Natural killer cell treated with Interleukin-12 subunit alpha and Interleukin-12 subunit beta and Interleukin-15 and Interleukin-18, amount 100 ng/mL, for 72 hours (primary cell): ENCODE results near the gene FAM163B. TPM values are rescaled to one million over a fixed set of nuclear protein-coding genes. Genes with fewer than 3 reads are reported as not detected.

ENCODE experiments used
- ATAC-seq, 2 donors: fragments of 150-1000 bp; cut with Tn5 transposase in 1 of 2; sonication (Bioruptor Pico), chemical (Tn5 transposase) in 1 of 2; 2 replicates each; pipeline ENCODE4 v1.10.0; 2021
- DNase-seq: peaks from one replicate; pipeline ENCODE4 v3.0.0; 2022; ENCODE audit warnings: low spot score
- H3K27ac Mint-ChIP-seq, 2 donors: 1 replicate in 1 of 2; 2 replicates in 1 of 2; pipeline ENCODE4 v1.8.0; 2022; ENCODE audit warnings: mixed read lengths in 2 of 2, mild to moderate bottlenecking in 1 of 2, moderate library complexity in 1 of 2
- H3K27me3 Mint-ChIP-seq, 2 donors: 1 replicate in 1 of 2; 2 replicates in 1 of 2; pipeline ENCODE4 v1.8.0; 2022; ENCODE audit warnings: mixed read lengths in 2 of 2
- H3K36me3 Mint-ChIP-seq: one replicate; pipeline ENCODE4 v1.8.0; 2022; ENCODE audit warnings: mixed read lengths
- H3K4me1 Mint-ChIP-seq, 2 donors: 1 replicate in 1 of 2; 2 replicates in 1 of 2; pipeline ENCODE4 v1.8.0; 2022; ENCODE audit warnings: low read depth in 2 of 2, mixed read lengths in 2 of 2, mild to moderate bottlenecking in 1 of 2
- H3K4me3 Mint-ChIP-seq: one replicate; pipeline ENCODE4 v1.8.0; 2022; ENCODE audit warnings: mixed read lengths
- H3K9me3 Mint-ChIP-seq: 2 replicates; pipeline ENCODE4 v1.8.0; 2022; ENCODE audit warnings: mixed read lengths
- total RNA-seq, 2 donors: library from RNA; stranded (reverse); gene quantifications; one replicate each; pipeline ENCODE4 v1.2.3, GENCODE V29; 2022

FAM163B gene
- total RNA-seq, 2 donors from 2014 or later, result not detected

DNA sequence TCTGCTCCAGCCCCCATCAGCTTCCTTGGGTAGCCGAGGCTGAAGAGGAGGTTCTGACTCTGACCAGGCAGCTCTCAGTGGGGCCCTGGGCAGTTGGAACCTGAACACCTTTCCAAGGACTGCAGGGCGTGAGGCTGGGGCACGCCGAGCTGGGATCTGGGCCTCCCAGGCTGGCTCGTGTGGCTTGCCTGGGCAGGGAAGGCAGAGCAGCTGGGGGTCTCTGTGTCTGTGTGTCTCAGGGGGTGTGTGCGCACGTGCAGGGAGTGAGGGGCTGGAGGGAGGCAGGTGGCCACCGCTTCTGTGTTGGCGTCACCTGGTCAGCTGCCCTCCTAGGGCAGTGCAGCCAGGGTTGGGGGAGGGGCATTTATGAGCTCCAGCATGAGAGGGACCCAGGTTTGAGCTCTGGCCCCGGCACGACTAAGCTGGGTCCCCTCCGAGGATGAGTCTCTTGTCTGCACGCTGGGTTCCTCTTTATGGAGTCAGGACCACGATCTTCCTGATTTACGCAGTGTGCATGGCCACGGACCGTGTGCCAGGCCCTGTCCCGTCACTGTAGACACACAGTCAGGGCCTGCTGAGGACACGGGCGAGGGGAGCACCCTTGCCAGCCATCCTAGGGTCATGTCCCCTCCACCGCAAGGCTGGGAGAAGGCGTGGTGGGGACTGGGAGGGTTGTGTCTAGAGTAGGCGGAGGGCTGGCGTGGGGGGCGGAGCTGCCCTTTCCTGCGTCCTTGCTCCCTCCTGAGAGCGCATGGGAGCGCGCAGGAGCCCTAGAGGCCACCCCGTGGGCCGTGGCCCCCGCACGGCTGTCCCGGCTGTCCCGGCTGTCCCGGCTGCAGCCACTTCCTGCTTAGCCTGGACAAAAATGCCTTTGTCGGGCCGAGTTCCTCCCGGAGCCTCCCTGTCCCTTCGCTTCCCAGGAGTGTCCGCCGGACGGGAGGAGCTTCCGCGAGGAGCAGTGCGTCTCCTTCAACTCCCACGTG, 70.0 kb downstream of the FAM163B start:
- Mint-ChIP-seq H3K4me3 (no peak overlapping the region), H3K27me3 (peaks cover 0 to 10% of the 10 kb centered on the region in 2 donors), H3K36me3 (no peaks in the 10 kb centered on the region), H3K27ac (no peak overlapping the region), H3K9me3 (no peaks in the 10 kb centered on the region), H3K4me1 (peaks cover 0 to 2% of the 10 kb centered on the region in 2 donors)
- DNase-seq, result no peak
- ATAC-seq, result no peak

DNA sequence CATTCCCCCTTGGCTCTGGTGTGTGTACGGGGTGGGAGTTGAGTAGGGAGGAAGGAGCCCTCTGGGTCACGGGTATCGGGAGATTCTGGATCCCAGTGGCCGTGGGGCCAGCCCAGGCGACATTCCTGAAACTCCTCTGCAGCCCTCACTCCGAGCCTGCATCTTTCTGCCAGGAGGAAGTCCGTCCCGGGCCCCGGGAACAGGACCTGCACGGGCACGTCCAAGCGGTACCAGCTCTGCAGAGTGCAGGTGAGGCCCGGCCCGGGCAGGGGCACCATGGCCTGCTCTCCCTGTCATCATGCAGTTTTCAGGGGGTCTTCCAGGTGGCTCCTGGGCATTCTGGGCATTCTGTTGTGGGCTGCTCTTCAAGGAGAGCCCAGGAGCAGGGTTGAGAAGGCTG, 71.0 kb downstream of the FAM163B start:
- Mint-ChIP-seq H3K36me3 (no peaks in the 10 kb centered on the region), H3K4me3 (no peak overlapping the region), H3K4me1 (peaks cover 0 to 2% of the 10 kb centered on the region in 2 donors), H3K27me3 (peaks cover 7 to 15% of the 10 kb centered on the region in 2 donors), H3K27ac (no peak overlapping the region), H3K9me3 (no peaks in the 10 kb centered on the region)
- DNase-seq, result no peak
- ATAC-seq, result no peak

DNA sequence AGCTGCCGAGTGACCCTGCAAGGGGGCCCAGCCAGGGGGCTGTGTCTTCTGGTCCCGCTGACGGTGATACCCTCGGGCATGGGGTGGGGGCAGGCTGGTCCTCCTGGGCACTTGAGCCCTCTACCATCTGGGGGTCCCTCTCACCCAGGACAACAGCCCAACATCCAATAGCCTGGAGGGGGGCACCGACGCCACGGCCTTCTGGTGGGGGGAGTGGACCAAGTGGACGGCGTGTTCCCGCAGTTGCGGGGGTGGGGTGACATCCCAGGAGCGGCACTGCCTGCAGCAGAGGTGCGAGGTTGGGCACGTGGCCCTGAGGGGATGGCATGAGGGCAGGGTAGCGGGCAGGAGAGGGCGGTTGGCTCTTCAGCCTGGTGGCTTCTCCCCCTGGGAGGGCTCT, 71.9 kb downstream of the FAM163B start:
- ATAC-seq (no peak), DNase-seq (no peak)
- Mint-ChIP-seq H3K36me3 (no peaks in the 10 kb centered on the region), H3K9me3 (no peaks in the 10 kb centered on the region), H3K4me3 (no peak overlapping the region), H3K4me1 (peaks cover 0 to 2% of the 10 kb centered on the region in 2 donors), H3K27me3 (peaks cover 7 to 15% of the 10 kb centered on the region in 2 donors), H3K27ac (no peak overlapping the region)

DNA sequence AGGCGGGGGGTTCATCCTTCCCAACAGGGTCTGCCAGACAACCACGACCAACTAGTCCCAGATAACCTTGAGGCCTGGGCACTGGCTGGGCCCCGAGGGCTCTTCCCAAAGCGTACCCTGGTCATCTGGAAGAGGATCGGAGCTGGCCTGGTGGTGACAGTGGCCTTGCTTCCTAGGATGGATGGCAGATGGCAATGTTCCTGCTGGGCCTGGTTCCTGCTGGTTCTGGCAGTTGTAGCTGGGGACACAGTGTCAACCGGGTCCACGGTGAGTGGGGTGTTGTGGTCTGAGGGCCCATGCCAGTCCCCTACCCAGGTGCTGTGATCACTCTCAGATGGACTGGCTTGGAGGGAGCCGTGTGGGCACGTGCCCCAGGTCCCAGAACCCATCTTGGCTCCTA, 72.7 kb downstream of the FAM163B start:
- no peaks in the 10 kb centered on the region for H3K9me3 Mint-ChIP-seq
- H3K4me3 Mint-ChIP-seq, result no peak overlapping the region
- DNase-seq (no peak), ATAC-seq (no peak)
- no peak overlapping the region for H3K27ac Mint-ChIP-seq
- peaks cover 7 to 15% of the 10 kb centered on the region in 2 donors for H3K27me3 Mint-ChIP-seq
- no peaks in the 10 kb centered on the region for H3K36me3 Mint-ChIP-seq
- peaks cover 0 to 2% of the 10 kb centered on the region in 2 donors for H3K4me1 Mint-ChIP-seq

DNA sequence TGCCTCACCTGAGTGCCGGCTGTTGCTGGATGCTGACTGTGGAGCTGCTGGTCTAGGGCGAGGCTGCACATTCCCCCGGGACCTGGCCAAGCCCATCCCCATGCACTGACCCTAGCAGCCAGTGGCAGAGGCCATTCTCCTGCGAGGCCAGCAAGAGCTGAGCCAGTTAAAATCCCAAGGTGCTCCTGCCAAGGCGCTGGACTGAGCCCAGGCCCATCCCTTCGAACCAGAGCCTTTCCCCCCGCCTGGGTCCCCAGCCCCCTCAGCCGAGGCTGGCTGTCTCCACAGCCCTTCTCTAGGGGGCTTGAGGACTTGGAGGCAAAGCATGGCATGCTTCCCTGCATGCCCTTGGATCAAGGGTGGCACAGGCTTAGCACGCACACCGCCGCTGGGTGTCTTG, 73.1 kb downstream of the FAM163B start:
- peaks cover 7 to 15% of the 10 kb centered on the region in 2 donors for H3K27me3 Mint-ChIP-seq
- no peak for DNase-seq
- ATAC-seq, result no peak
- no peak overlapping the region for H3K4me3 Mint-ChIP-seq
- peaks cover 0 to 2% of the 10 kb centered on the region in 2 donors for H3K4me1 Mint-ChIP-seq
- no peaks in the 10 kb centered on the region for H3K36me3 Mint-ChIP-seq
- H3K9me3 Mint-ChIP-seq, result no peaks in the 10 kb centered on the region
- no peak overlapping the region for H3K27ac Mint-ChIP-seq

DNA sequence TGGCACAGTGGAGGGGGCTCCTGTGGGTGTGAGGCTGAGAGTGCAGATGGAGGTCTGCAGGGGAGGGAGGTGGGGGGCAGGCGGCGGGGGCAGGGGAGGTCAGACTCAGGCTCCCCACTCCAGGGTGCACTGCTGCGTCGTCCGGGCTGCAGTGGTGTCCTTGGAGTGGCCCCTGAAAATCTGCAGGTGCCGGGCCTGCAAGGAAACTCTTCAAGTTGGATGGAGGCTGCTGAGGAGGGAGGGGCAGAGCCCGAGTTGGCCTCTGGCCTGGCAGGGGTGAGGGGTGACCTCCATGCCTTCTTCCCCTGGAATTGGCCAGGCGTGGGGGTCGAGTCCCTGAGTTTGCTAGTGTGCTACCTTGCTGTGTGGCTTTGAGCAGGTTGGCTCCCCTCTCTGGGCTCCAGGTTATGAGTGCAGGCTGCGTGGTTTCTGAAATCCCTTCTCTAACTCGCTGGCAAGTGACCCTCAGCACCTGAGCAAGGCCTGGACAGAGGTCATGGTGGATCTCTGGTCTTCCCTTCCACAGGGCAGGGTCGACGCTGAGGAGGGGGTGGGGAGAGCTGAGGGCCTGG, 73.8 kb downstream of the FAM163B start:
- no peak for ATAC-seq
- Mint-ChIP-seq H3K4me3 (no peak overlapping the region), H3K9me3 (no peaks in the 10 kb centered on the region), H3K27ac (no peak overlapping the region), H3K27me3 (peaks cover 7 to 13% of the 10 kb centered on the region in 2 donors), H3K4me1 (peaks cover 0 to 2% of the 10 kb centered on the region in 2 donors), H3K36me3 (no peaks in the 10 kb centered on the region)
- DNase-seq, result no peak

DNA sequence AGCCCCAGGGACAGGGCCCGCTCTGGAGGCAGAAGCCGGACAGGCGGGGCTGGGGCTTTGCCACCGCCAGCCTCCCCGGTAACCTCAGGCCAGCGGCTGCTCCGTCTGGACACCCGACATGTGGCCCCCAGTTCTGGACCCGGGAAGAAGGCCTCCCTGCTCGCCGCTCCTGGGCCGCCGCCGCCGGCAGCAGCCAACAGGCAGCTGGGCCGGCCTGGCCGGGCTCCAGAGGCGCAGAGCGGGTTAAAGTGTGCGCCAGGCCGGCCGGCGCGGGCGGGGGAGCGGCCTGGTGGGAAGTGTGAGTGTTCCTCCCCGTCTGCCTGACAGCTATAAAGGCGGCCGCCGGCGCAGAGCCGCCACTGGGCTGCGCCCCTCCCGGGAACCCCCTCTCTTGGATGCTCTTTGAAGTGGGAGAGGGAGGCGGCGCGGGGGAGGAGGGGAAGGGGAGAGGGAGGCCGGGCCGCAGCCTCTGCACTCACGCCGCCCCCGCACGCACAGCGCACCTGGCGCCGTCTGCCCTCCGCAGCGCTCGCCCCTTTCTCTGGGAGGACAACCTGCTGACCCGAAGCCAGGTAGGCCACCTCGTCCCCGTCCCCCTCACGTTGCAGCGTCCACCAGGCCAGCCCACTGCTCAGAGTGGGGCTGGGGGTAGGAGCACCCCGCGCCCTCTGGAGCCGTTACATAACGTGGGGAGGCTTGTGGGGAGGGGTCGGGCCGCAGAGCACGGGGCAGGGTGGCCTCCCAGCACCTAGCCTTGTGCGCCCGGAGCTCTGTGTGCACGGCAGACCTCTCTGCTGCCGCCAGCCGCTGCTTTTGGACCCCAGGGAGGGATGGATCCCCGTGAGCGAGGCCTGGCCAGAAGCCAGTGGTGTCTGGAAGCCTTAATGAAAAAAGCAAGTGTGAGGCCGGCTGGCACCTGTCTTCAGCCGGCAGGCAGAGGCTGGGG, 74.6 kb downstream of the FAM163B start, which contains the start of gene ADAMTSL2:
Gene ADAMTSL2, plus strand, starts transcription at position 359 of the 946 bp plus-strand sequence. CDS start 2,009 bp downstream, outside the sequence.
- ATAC-seq, result no peak
- no peak within 1 kb of the TSS for H3K4me3 Mint-ChIP-seq

DNA sequence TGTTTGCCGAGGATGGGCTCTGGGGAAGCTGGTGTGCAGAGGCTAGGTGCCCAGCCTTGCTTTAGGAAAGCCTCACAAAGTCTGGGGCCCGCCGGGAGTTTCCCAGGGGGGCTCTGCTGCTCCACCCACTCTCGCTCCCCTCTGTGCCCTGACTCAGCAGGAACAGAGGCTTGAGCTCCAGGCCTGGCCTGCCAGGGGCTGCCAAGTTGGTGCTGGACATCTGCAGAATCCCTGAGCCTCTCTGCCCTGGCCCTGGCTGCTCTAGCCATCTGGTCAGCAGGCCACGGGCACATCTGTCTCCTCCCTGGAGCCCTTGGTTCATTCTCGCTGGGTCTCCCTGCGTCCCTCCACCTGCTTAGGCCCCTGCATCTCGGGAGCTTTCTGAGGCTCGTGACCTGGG, 75.3 kb downstream of the FAM163B start:
- Mint-ChIP-seq H3K9me3 (no peaks in the 10 kb centered on the region), H3K36me3 (no peaks in the 10 kb centered on the region), H3K4me3 (no peak overlapping the region), H3K4me1 (no peaks in the 10 kb centered on the region), H3K27ac (no peak overlapping the region), H3K27me3 (peaks cover 7 to 8% of the 10 kb centered on the region in 2 donors)
- DNase-seq (no peak), ATAC-seq (no peak)

More for the DNA sequence above, 74.6 kb downstream of the FAM163B start, which contains the start of gene ADAMTSL2:
- no peaks in the 10 kb centered on the region for H3K36me3 Mint-ChIP-seq
- peaks cover 7 to 13% of the 10 kb centered on the region in 2 donors for H3K27me3 Mint-ChIP-seq
- no peak within 1 kb of the TSS for H3K27ac Mint-ChIP-seq
- H3K9me3 Mint-ChIP-seq, result no peaks in the 10 kb centered on the region
- no peak for DNase-seq
- H3K4me1 Mint-ChIP-seq, result peaks cover 0 to 2% of the 10 kb centered on the region in 2 donors

DNA sequence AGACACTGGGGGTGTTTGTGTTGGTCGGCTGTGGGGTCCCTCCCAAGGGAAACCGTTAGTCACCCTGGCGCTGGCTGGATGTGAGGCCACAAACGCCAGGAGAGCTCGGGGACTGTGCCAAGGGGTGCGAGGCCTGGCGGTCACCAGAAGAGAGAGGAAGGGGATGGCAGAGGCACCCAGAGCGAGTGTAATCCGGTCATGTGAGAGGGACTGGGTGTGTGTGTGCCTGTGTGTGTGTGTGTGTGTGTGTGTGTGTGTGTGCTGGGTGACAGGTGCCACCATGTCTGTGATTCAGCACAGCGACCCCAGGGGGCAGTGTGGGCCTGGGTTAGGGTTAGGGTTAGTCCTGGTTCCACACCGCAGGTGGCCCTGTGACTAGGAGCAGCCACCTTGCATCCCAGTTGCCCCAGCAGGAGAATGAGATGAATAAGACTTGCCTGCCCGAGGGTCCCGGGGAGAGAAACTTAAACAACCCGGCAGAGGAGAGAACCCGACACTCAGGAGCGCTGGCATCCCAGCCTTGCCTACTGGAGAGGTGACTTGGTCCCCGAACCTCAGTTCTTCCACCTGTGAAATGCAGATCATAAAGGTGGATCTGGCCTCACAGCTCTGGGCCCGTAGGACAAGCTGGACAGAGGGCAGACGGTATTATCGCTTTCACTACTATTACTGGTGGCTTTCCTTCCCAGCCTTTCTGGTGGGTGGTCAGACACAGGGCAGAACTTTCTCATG, 76.1 kb downstream of the FAM163B start:
- Mint-ChIP-seq H3K4me3 (no peak overlapping the region), H3K27ac (no peak overlapping the region), H3K27me3 (peaks cover 7 to 8% of the 10 kb centered on the region in 2 donors), H3K4me1 (no peaks in the 10 kb centered on the region), H3K36me3 (no peaks in the 10 kb centered on the region), H3K9me3 (no peaks in the 10 kb centered on the region)
- DNase-seq, result peak; percentile 73
- ATAC-seq, result peak; percentile 32 to 67

DNA sequence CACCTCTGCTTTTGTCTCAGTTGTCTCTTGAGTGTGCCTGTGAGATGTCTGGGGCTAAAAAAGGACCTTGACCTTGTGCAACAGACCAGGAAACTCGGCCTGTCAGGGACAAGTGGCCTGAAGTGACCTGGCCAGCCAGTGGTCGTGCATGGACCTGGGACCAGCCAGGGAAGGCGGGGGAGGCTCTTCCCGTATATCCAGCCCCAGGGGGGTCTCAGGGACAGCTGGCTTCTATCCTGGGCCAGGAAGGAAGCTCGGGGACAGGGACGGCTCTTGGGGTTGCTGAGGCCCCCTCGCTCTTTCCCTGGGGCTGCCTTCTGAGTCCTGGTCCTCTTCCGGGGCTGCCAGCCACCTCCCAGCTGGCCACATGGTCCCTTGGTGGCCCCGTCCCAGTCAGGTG, 77.9 kb downstream of the FAM163B start:
- ATAC-seq, result no peak
- H3K9me3 Mint-ChIP-seq, result no peaks in the 10 kb centered on the region
- H3K27ac Mint-ChIP-seq, result no peak overlapping the region
- H3K4me1 Mint-ChIP-seq, result no peaks in the 10 kb centered on the region
- no peaks in the 10 kb centered on the region for H3K36me3 Mint-ChIP-seq
- peaks cover 10 to 12% of the 10 kb centered on the region in 2 donors for H3K27me3 Mint-ChIP-seq
- no peak for DNase-seq
- no peak overlapping the region for H3K4me3 Mint-ChIP-seq

DNA sequence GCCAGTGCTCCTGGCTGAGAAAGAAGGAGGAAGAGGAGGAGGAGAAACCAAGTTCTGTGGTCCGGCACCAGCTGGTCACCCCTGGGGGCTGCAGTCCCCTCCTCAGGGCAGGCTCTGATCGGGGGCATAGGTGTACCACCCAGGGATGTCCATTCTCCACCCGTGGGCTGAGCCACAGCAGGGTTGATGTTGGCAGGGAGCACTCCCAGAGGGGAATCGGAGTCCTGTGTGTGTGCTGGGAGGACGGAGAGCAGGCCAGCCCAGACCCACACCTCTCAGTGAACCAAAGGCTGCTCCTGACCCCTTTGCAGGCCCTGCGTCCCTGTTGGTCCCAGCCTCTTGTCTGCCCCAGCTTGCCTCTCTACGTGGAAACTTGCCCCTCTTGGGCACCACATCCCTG, 79.3 kb downstream of the FAM163B start:
- H3K4me1 Mint-ChIP-seq, result no peaks in the 10 kb centered on the region
- no peak for ATAC-seq

DNA sequence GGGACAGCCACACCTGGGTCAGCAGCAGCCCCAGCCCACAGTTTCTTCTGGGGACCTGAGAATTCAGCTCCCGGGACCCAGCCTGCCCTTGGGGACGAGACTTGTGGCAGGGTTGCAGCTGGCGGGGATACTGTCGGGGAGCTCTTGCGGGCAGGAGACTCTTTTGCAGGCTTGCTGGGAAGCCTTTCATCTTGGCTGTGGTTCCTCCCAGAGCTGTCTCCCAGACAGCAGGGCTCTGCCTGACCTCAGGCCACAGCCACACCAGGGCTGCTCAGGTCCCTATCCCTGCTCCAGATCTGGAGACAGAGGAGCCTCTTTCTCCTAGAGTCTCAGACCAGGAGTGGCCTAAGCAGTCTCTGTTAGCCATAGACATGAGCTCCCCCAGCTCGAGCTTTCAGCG, 79.7 kb downstream of the FAM163B start:
- no peak overlapping the region for H3K4me3 Mint-ChIP-seq
- no peaks in the 10 kb centered on the region for H3K9me3 Mint-ChIP-seq
- no peak overlapping the region for H3K27ac Mint-ChIP-seq
- peaks cover 9 to 14% of the 10 kb centered on the region in 2 donors for H3K27me3 Mint-ChIP-seq
- DNase-seq (no peak), ATAC-seq (no peak)
- H3K36me3 Mint-ChIP-seq, result no peaks in the 10 kb centered on the region
- H3K4me1 Mint-ChIP-seq, result no peaks in the 10 kb centered on the region

More for the DNA sequence above, 79.3 kb downstream of the FAM163B start:
- no peaks in the 10 kb centered on the region for H3K9me3 Mint-ChIP-seq
- no peak overlapping the region for H3K4me3 Mint-ChIP-seq
- H3K27ac Mint-ChIP-seq, result no peak overlapping the region
- DNase-seq, result no peak
- no peaks in the 10 kb centered on the region for H3K36me3 Mint-ChIP-seq
- peaks cover 9 to 14% of the 10 kb centered on the region in 2 donors for H3K27me3 Mint-ChIP-seq

DNA sequence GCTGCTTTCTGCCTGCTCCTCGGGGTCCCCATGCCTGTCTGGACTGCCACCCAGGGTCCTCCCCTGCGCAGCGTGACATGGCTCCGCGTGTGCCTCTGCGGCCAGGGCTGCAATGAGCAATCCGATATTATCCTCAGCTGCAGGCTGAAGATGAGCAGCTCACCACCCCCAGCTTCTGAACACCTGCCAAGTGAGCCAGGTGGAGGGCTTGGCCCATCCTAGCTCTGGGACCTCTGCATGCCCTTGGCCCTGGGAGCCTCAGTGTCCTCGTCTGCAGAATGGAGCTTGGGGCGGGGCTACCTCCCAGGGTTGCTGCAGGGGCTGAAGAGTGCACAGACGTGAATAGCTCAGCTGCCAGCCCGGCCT, 80.3 kb downstream of the FAM163B start:
- no peaks in the 10 kb centered on the region for H3K36me3 Mint-ChIP-seq
- H3K4me3 Mint-ChIP-seq, result no peak overlapping the region
- no peak overlapping the region for H3K27ac Mint-ChIP-seq
- DNase-seq (no peak), ATAC-seq (no peak)
- no peaks in the 10 kb centered on the region for H3K4me1 Mint-ChIP-seq
- H3K27me3 Mint-ChIP-seq, result peaks cover 7 to 14% of the 10 kb centered on the region in 2 donors
- no peaks in the 10 kb centered on the region for H3K9me3 Mint-ChIP-seq
